Upper lobe of left lung (tissue), 6 donors: ENCODE data around the gene CALML6. TPM values are rescaled to one million over a fixed set of nuclear protein-coding genes. Genes with fewer than 3 reads are reported as not detected.

Experiments
- ATAC-seq, 2 donors: fragments of 200-7000 bp; cut with Tn5 transposase; one replicate each; pipeline ENCODE4 v1.9.1; 2022; ENCODE audit warnings: mild to moderate bottlenecking in 2 of 2, moderate library complexity in 2 of 2; ENCODE audit not compliant: low FRiP score in 2 of 2
- DNase-seq, 2 donors: peaks; one replicate each; pipeline ENCODE4 v3.0.0-alpha.2; 2019 to 2020
- H3K27ac ChIP-seq, 4 donors: fragments of 200-600 bp; sonication (generic); one replicate each; pipeline ENCODE4 v1.5.1; 2016 to 2019
- H3K27me3 ChIP-seq, 4 donors: fragments of 200-600 bp; sonication (generic); one replicate each; pipeline ENCODE4 v1.5.1; 2017 to 2019
- H3K36me3 ChIP-seq, 4 donors: fragments of 200-600 bp; sonication (generic); one replicate each; pipeline ENCODE4 v1.5.1; 2016 to 2019
- H3K4me1 ChIP-seq, 4 donors: fragments of 200-600 bp; sonication (generic); one replicate each; pipeline ENCODE4 v1.5.1; 2018 to 2019
- H3K4me3 ChIP-seq, 4 donors: fragments of 200-600 bp; sonication (generic); one replicate each; pipeline ENCODE4 v1.5.1; 2017 to 2019; ENCODE audit warnings: mild to moderate bottlenecking in 2 of 4, moderate library complexity in 1 of 4
- H3K9me3 ChIP-seq, 4 donors: fragments of 200-600 bp; sonication (generic); one replicate each; pipeline ENCODE4 v1.5.1; 2018 to 2019
- EP300 ChIP-seq, 4 donors: sonication (generic); formaldehyde crosslinking; IDR thresholded peaks; one replicate each; pipeline ENCODE4 v1.5.1; 2017; ENCODE audit warnings: antibody characterized with exemption in 4 of 4, control low read depth in 2 of 4
- POLR2A ChIP-seq, 4 donors: fragments of 450-650 bp; IDR thresholded peaks; one replicate each; pipeline ENCODE4 v1.5.1; 2016 to 2017; ENCODE audit warnings: antibody characterized with exemption in 4 of 4, mild to moderate bottlenecking in 2 of 4
- POLR2AphosphoS5 ChIP-seq, 2 donors: sonication (generic); formaldehyde crosslinking; IDR thresholded peaks; one replicate each; pipeline ENCODE4 v1.5.1; 2017; ENCODE audit warnings: antibody characterized with exemption in 2 of 2
- WGBS, 2 donors: methylation state at CpG; one replicate each; pipeline ENCODE4 v1.1.5; 2017 to 2018; 5-methylcytosine and 5-hydroxymethylcytosine counted together
- total RNA-seq, 6 donors: library from RNA; depleted of rRNA in 4 of 6; stranded (reverse); fragments of >200 nt in 4 of 6; gene quantifications; one replicate each; pipeline versions ENCODE4 v1.1.0 to v1.2.1, GENCODE V29; 2016 to 2021
- TF ChIP-seq, protein P1 (sequence below), 6 experiments: fragments of 450-650 bp in 4 of 6; fragments of 200-600 bp in 2 of 6; sonication (generic) in 2 of 6; IDR thresholded peaks; one replicate each; pipeline ENCODE4 v1.5.1; 2016 to 2019; ENCODE audit warnings: antibody characterized with exemption in 6 of 6
- donor health status: DM: no; HTN: no; CAD: no; lungs with moderate emphysema.
- donor health status: DM: no; HTN: yes; CAD: no; lungs with severe emphysema.

The CALML6 gene
- total RNA-seq, 6 donors from 2014 or later: 0.37 to 0.57 (median 0.39) TPM; not detected in 3

DNA sequence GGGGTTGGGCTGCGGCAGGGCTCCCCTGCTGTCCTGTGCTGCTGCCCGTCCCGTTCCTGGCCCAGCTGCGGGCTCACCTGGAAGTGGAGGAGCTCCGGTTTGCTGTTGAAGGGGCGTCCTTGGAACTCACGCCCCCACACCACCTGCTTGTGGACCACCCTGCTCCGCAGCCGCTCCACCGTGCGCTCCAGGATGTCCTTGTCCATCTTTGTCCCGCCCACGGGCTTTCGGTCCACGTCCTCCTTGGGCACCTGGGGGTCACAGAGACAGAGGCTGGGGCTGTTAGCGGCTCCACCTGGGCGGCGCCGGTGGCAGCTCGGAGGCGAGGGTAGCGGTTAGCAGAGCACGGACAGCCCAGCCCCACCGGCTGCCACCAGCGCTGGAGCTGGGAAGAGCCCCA lies 49.8 kb downstream of the CALML6 start:
- TF ChIP-seq EP300 (IDR thresholded peaks at IDR 0.05) (no peak), POLR2A (IDR thresholded peaks at IDR 0.05) (no peak), POLR2AphosphoS5 (IDR thresholded peaks at IDR 0.05) (no peak)
- TF ChIP-seq, protein P1, sequence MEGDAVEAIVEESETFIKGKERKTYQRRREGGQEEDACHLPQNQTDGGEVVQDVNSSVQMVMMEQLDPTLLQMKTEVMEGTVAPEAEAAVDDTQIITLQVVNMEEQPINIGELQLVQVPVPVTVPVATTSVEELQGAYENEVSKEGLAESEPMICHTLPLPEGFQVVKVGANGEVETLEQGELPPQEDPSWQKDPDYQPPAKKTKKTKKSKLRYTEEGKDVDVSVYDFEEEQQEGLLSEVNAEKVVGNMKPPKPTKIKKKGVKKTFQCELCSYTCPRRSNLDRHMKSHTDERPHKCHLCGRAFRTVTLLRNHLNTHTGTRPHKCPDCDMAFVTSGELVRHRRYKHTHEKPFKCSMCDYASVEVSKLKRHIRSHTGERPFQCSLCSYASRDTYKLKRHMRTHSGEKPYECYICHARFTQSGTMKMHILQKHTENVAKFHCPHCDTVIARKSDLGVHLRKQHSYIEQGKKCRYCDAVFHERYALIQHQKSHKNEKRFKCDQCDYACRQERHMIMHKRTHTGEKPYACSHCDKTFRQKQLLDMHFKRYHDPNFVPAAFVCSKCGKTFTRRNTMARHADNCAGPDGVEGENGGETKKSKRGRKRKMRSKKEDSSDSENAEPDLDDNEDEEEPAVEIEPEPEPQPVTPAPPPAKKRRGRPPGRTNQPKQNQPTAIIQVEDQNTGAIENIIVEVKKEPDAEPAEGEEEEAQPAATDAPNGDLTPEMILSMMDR (IDR thresholded peaks at IDR 0.05): no peak
- 88 to 89% methylated on average over 16 to 20 of the region's 25 CpGs for WGBS, 2 donors

DNA sequence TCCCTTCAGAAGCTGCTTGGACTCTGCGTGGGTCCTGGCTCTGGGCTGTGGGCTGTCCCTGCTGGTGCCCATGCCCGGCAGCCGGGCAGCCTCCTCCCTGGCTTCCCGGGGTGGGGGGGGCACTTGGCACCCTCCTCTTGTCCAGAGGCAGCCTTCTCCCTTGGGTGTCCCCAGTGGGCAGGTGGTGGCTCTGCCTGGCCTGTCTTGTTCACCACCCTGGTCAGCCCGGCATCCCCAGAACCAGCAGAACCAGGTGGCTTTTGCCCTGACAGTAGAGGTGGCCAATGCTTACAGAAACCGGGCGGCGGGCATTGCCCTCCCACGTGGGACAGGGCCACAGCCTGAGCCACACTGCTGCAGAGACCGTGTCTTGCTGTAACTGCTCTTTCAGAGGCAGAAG lies 50.5 kb downstream of the CALML6 start:
- no peaks in the 10 kb centered on the region for H3K9me3 ChIP-seq
- peak in 1 of 2 donors; percentile 71 for DNase-seq
- no peak overlapping the region for H3K27ac ChIP-seq
- no peak overlapping the region for H3K4me3 ChIP-seq
- H3K4me1 ChIP-seq: peaks cover 0 to under 1% (median 0%) of the 10 kb centered on the region in 4 donors
- TF ChIP-seq POLR2AphosphoS5 (IDR thresholded peaks at IDR 0.05) (no peak), POLR2A (IDR thresholded peaks at IDR 0.05) (no peak)
- TF ChIP-seq, protein P1 (IDR thresholded peaks at IDR 0.05): no peak
- no peak for ATAC-seq
- peaks cover 0 to 4% (median 0%) of the 10 kb centered on the region in 4 donors for H3K27me3 ChIP-seq
- 73 to 77% methylated on average over 3 to 10 of the region's 10 CpGs for WGBS, 2 donors
- H3K36me3 ChIP-seq: no peaks in the 10 kb centered on the region

More for the DNA sequence above, 49.8 kb downstream of the CALML6 start:
- Histone ChIP-seq H3K4me1 (peaks cover 3 to 8% (median 6%) of the 10 kb centered on the region in 4 donors), H3K9me3 (no peaks in the 10 kb centered on the region), H3K27ac (no peak overlapping the region), H3K27me3 (peaks cover 0 to 4% (median 0%) of the 10 kb centered on the region in 4 donors), H3K36me3 (no peaks in the 10 kb centered on the region), H3K4me3 (no peak overlapping the region)
- ATAC-seq: no peak
- DNase-seq: peak in 1 of 2 donors; percentile 78

DNA sequence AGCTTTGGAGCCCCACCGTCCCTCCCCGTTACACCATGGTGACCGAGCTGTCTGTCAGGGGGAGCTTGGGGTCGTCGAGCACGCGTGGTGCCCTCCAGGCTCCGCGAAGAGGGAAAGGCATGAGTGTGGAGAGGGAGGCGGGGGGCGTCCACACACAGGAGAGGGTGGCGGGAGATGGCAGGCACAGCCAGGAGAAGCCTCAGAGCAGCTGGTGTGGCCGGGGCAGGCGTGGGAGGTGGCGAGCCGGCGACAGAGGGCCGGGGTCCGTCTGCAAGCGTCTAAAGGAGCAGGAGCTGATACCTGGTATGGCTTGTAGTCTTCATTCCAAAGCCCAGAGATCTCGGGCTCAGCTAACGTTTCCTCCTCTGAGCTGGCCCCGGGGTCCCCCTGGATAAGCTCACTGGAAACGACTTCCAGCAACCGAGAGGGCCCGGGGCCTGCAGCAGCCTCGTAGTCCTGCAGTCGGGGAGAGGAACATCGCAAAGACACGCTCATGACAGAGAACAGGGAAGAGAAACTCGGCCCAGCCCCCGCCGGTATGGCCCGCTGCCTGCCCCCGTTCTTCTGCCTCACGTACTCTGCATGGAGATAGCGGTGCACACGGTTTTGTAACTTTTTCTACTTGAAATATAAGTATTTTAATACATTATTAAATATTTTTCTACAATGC lies 51.1 kb downstream of the CALML6 start:
- WGBS, 2 donors: 52 to 63% methylated on average over 35 to 38 of the region's 38 CpGs
- peak in 1 of 2 donors; percentile 72 for DNase-seq
- no peak overlapping the region for H3K27ac ChIP-seq
- H3K36me3 ChIP-seq: no peaks in the 10 kb centered on the region
- TF ChIP-seq POLR2AphosphoS5 (IDR thresholded peaks at IDR 0.05) (no peak), EP300 (IDR thresholded peaks at IDR 0.05) (no peak), POLR2A (IDR thresholded peaks at IDR 0.05) (no peak)
- TF ChIP-seq, protein P1 (IDR thresholded peaks at IDR 0.05): no peak
- peaks cover 0 to 4% (median 0%) of the 10 kb centered on the region in 4 donors for H3K27me3 ChIP-seq
- H3K9me3 ChIP-seq: no peaks in the 10 kb centered on the region
- no peak for ATAC-seq
- H3K4me3 ChIP-seq: no peak overlapping the region
- no peaks in the 10 kb centered on the region for H3K4me1 ChIP-seq

Other genes with a start within 250 kb of the CALML6 start
- gene SLC35E2B, start 222.5 kb upstream of the CALML6 start, total RNA-seq: 100 to 1,000 TPM in 1 of 6 donors, 10 to 100 TPM in 5; 33.0 to 116 (median 47.9) TPM
- 100 to 1,000 TPM in 2 of 6 donors, 10 to 100 TPM in 4; 23.9 to 417 (median 54.5) TPM for gene CDK11A, start 190.9 kb upstream of the CALML6 start, total RNA-seq
- 100 to 1,000 TPM in 4 of 6 donors, 10 to 100 TPM in 2; 85.0 to 279 (median 124) TPM for gene NADK, start 136.8 kb upstream of the CALML6 start, total RNA-seq
- 100 to 1,000 TPM; 126 to 386 (median 173) TPM for gene GNB1, start 24.2 kb upstream of the CALML6 start, total RNA-seq
- 1 to 10 TPM in 4 of 6 donors, under 1 TPM in 1, not detected in 1; 0.59 to 3.8 (median 2.7) TPM for gene TMEM52, start 4.0 kb downstream of the CALML6 start, total RNA-seq
- 10 to 100 TPM in 2 of 6 donors, 1 to 10 TPM in 3, under 1 TPM in 1; 0.14 to 19.8 (median 6.2) TPM for gene CFAP74, start 88.5 kb downstream of the CALML6 start, total RNA-seq
- gene GABRD, start 104.1 kb downstream of the CALML6 start, total RNA-seq: 1 to 10 TPM in 2 of 6 donors, under 1 TPM in 1, not detected in 3; 0.26 to 8.2 (median 1.2) TPM
- gene PRKCZ, start 135.2 kb downstream of the CALML6 start, total RNA-seq: 100 to 1,000 TPM; 107 to 169 (median 138) TPM